Osteocyte (in vitro differentiated cells): ENCODE results near the gene ING5. TPM values are rescaled to one million over a fixed set of nuclear protein-coding genes. Genes with fewer than 3 reads are reported as not detected.

ENCODE experiments used
- DNase-seq: peaks from one replicate; pipeline ENCODE4 v3.0.0; 2021; ENCODE audit warnings: mixed read lengths; ENCODE audit not compliant: unreplicated experiment; ENCODE audit errors: extremely low spot score
- H3K27ac Mint-ChIP-seq: one replicate; pipeline ENCODE4 v1.8.0; 2021; ENCODE audit warnings: mild to moderate bottlenecking, mixed read lengths; ENCODE audit not compliant: unreplicated experiment
- H3K27me3 Mint-ChIP-seq: one replicate; pipeline ENCODE4 v1.8.0; 2021; ENCODE audit warnings: mixed read lengths; ENCODE audit not compliant: unreplicated experiment
- H3K36me3 Mint-ChIP-seq: one replicate; pipeline ENCODE4 v1.8.0; 2021; ENCODE audit warnings: mixed read lengths; ENCODE audit not compliant: unreplicated experiment
- H3K4me1 Mint-ChIP-seq: one replicate; pipeline ENCODE4 v1.8.0; 2021; ENCODE audit warnings: mixed read lengths; ENCODE audit not compliant: unreplicated experiment
- H3K4me3 Mint-ChIP-seq: one replicate; pipeline ENCODE4 v1.8.0; 2021; ENCODE audit warnings: mild to moderate bottlenecking, moderate library complexity, mixed read lengths; ENCODE audit not compliant: unreplicated experiment
- H3K9me3 Mint-ChIP-seq: one replicate; pipeline ENCODE4 v1.8.0; 2021; ENCODE audit warnings: mixed read lengths; ENCODE audit not compliant: unreplicated experiment
- total RNA-seq: library from RNA; stranded (reverse); gene quantifications from 2 replicates; pipeline ENCODE4 v1.2.1, GENCODE V29; 2021
- TF ChIP-seq, protein P1 (sequence below): fragments of 200-600 bp; sonication (generic); IDR thresholded peaks from 2 replicates; pipeline ENCODE4 v1.5.0; 2021; ENCODE audit warnings: antibody characterized with exemption, mild to moderate bottlenecking, moderate library complexity

The ING5 gene
- total RNA-seq, 1 donor from 2014 or later = 32.0 TPM

DNA sequence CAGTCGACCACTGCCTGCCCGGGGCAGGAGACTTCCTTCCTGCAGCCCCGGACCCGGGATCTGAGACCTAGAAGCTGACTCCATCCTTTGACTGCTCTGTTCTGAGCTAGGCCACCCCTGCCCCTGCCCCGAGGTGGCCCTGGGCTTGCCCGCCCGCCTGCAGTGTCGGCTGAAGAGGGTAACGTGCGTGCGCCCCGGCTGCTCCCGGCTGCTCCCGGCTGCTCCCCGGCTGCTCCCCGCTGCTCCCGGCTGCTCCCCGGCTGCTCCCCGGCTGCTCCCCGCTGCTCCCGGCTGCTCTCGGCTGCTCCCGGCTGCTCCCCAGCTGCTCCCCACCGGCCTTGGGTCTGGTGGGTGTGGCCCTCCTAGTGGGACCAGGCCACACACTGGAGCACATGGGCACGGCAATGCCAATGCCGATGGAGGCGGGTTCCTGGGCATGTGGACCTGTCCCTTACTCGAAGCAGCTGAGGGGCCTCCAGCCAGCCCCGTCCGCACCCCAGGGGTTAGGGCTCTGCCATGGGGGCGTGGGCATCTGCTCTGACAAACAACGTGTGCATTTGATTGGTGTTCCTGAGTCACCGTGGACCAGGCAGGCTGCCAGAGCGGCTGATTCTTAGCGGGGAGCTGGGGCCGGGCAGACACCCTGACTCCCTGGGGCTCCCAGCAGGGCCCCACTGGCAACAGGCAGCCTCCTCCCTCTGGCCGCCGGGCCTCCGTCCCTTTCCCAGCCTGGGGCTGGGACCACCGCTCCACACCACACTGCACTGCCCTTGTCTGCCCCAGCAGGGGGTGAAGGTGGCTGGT, 72.8 kb downstream of the ING5 start:
- peak; percentile 84 for DNase-seq
- TF ChIP-seq, protein P1, sequence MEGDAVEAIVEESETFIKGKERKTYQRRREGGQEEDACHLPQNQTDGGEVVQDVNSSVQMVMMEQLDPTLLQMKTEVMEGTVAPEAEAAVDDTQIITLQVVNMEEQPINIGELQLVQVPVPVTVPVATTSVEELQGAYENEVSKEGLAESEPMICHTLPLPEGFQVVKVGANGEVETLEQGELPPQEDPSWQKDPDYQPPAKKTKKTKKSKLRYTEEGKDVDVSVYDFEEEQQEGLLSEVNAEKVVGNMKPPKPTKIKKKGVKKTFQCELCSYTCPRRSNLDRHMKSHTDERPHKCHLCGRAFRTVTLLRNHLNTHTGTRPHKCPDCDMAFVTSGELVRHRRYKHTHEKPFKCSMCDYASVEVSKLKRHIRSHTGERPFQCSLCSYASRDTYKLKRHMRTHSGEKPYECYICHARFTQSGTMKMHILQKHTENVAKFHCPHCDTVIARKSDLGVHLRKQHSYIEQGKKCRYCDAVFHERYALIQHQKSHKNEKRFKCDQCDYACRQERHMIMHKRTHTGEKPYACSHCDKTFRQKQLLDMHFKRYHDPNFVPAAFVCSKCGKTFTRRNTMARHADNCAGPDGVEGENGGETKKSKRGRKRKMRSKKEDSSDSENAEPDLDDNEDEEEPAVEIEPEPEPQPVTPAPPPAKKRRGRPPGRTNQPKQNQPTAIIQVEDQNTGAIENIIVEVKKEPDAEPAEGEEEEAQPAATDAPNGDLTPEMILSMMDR = no peak
- no peaks in the 10 kb centered on the region for H3K36me3 Mint-ChIP-seq

DNA sequence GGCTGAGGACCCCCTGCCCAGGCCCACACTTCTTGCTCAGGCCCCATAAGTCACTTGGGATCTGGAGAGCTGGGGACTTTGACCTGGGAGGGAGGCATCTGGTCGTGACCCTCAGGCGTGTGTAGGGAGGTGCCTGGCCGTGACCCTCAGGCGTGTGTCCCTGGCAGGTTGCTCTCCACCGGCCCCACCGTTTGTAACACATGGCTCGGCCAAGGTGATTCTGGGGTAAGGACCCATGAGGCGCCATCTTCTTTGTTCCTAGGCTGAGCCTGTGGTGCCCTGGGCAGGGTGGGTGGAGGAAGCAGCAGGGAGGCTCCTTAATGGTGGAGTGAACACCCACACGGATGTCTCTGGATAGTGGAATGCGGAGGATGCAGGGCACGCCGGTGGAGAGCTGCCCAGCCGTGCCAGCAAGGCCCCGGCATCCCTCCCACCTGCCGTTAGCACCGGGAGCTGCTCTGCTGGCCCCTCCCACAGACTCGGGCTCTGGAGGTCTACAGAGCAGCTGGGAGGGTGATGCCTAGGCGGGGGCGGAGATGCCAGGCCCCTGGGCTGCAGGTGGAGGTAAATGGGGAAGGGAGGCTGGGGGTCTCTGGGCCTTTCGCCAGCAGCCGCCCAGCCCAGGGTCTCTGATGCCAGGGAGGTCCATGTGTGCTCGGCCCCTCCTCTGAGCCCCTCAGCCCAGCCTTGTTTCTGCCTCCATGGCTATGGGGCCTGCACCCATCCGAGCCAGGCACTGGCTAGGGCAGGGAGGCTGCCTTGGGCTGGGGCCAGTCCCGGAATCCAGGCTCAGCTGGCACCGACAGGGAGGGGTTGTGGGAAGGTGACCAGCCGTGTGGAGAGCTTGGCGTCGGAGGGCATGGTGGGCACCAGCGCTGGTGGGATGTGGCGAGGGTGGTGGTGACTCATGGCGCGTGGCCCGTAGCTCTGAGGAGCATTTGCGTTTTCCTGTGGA, 73.7 kb downstream of the ING5 start:
- H3K9me3 Mint-ChIP-seq = no peaks in the 10 kb centered on the region
- no peaks in the 10 kb centered on the region for H3K27me3 Mint-ChIP-seq
- H3K36me3 Mint-ChIP-seq = no peaks in the 10 kb centered on the region
- peaks cover 2% of the 10 kb centered on the region for H3K4me1 Mint-ChIP-seq
- TF ChIP-seq, protein P1 = no peak
- DNase-seq = peak; percentile 78
- no peak overlapping the region for H3K4me3 Mint-ChIP-seq
- no peak overlapping the region for H3K27ac Mint-ChIP-seq

More for the DNA sequence above, 72.8 kb downstream of the ING5 start:
- peaks cover 7% of the 10 kb centered on the region for H3K4me1 Mint-ChIP-seq
- no peak overlapping the region for H3K4me3 Mint-ChIP-seq
- H3K27me3 Mint-ChIP-seq = no peaks in the 10 kb centered on the region
- H3K27ac Mint-ChIP-seq = no peak overlapping the region
- H3K9me3 Mint-ChIP-seq = no peaks in the 10 kb centered on the region

- DNase-seq = peak; percentile 80
- TF ChIP-seq, protein P1 = no peak
- Mint-ChIP-seq H3K27ac (no peak within 1 kb of the TSS), H3K27me3 (no peaks in the 10 kb centered on the region), H3K4me1 (peaks cover 2% of the 10 kb centered on the region), H3K36me3 (no peaks in the 10 kb centered on the region), H3K4me3 (no peak within 1 kb of the TSS), H3K9me3 (peaks cover 6% of the 10 kb centered on the region)
Observed at GRCh38 chr2:241776336-241777169, 74.7 kb downstream of the ING5 start, which contains the start of gene GAL3ST2. TSS of gene GAL3ST2 (plus strand) at chr2:241776822. CDS start at chr2:241776956, 134 bp downstream.

GRCh38 chr2:241777170-241777685, 75.4 kb downstream of the ING5 start:
- Mint-ChIP-seq H3K4me1 (peaks cover 2% of the 10 kb centered on the region), H3K36me3 (no peaks in the 10 kb centered on the region), H3K27me3 (no peaks in the 10 kb centered on the region), H3K27ac (no peak overlapping the region), H3K4me3 (no peak overlapping the region), H3K9me3 (peaks cover 6% of the 10 kb centered on the region)
- peak; percentile 82 for DNase-seq
- TF ChIP-seq, protein P1 = no peak
